Small intestine (tissue), 7 donors: ENCODE measurements around the gene RFLNA. TPM values are rescaled to one million over a fixed set of nuclear protein-coding genes. Genes with fewer than 3 reads are reported as not detected.
"Not testable (repeated sequence)": the region's sequence is repeated elsewhere in the genome, so short reads cannot be mapped to it uniquely, and the experiment has no call there.

Experiments used
- DNase-seq, 2 donors: peaks; one replicate each; pipeline versions ENCODE4 v3.0.0 to v3.0.0-alpha.2; 2013
- FAIRE-seq: peaks from 2 replicates; lab custom pipeline; 2012; peaks lifted over from hg19 to GRCh38; lab: Jason Lieb, UNC
- H3K27ac ChIP-seq, 3 donors: one replicate each; pipeline ENCODE4 v1.5.1; 2013; ENCODE audit warnings: low read length in 2 of 3, mild to moderate bottlenecking in 2 of 3, control low read depth in 1 of 3, inconsistent platforms in 1 of 3, low read depth in 1 of 3, moderate library complexity in 1 of 3
- H3K27me3 ChIP-seq, 3 donors: one replicate each; pipeline ENCODE4 v1.6.1; 2013; ENCODE audit warnings: low read length in 3 of 3, inconsistent platforms in 1 of 3; ENCODE audit not compliant: control insufficient read depth in 3 of 3, insufficient read depth in 3 of 3
- H3K36me3 ChIP-seq, 3 donors: one replicate each; pipeline ENCODE4 v1.6.1; 2013; ENCODE audit warnings: low read length in 3 of 3, inconsistent platforms in 1 of 3, low read depth in 1 of 3, mild to moderate bottlenecking in 1 of 3, moderate library complexity in 1 of 3; ENCODE audit not compliant: control insufficient read depth in 3 of 3, insufficient read depth in 2 of 3
- H3K4me1 ChIP-seq, 3 donors: one replicate each; pipeline ENCODE4 v1.6.1; 2013; ENCODE audit warnings: low read length in 2 of 3, inconsistent platforms in 1 of 3, low read depth in 1 of 3, mild to moderate bottlenecking in 1 of 3, moderate library complexity in 1 of 3; ENCODE audit not compliant: control insufficient read depth in 3 of 3, insufficient read depth in 2 of 3
- H3K4me3 ChIP-seq, 3 donors: one replicate each; pipeline ENCODE4 v1.5.1; 2013; ENCODE audit warnings: low read length in 3 of 3, control low read depth in 1 of 3, inconsistent platforms in 1 of 3, low read depth in 1 of 3, mild to moderate bottlenecking in 1 of 3, moderate library complexity in 1 of 3
- H3K9me3 ChIP-seq, 2 donors: one replicate each; pipeline ENCODE4 v1.6.1; 2013; ENCODE audit warnings: low read depth in 1 of 2, low read length in 1 of 2; ENCODE audit not compliant: control insufficient read depth in 2 of 2, insufficient read depth in 1 of 2
- WGBS, 3 donors: extraction: QIAGEN DNeasy Blood & Tissue Kit; methylation state at CpG; one replicate each; pipeline ENCODE4 v1.1.7; 2013; 5-methylcytosine and 5-hydroxymethylcytosine counted together
- polyA plus RNA-seq, 4 donors: library from polyadenylated mRNA; stranded (reverse) in 3 of 4; unstranded in 1 of 4; fragments of 200-250 nt in 3 of 4; fragments of 120-200 nt in 1 of 4; gene quantifications; one replicate each; pipeline versions ENCODE4 v1.2.1 to v1.2.3, GENCODE V29; 2013
- donor health status: healthy with polysubstance abuse.
- donor health status: control.
- donor health status: control.
- donor health status: Bipolar disorder and iron deficiency.
- donor health status: healthy.

Gene RFLNA
- polyA plus RNA-seq, 4 donors, result 15.9 to 92.7 (median 28.3) TPM

DNA sequence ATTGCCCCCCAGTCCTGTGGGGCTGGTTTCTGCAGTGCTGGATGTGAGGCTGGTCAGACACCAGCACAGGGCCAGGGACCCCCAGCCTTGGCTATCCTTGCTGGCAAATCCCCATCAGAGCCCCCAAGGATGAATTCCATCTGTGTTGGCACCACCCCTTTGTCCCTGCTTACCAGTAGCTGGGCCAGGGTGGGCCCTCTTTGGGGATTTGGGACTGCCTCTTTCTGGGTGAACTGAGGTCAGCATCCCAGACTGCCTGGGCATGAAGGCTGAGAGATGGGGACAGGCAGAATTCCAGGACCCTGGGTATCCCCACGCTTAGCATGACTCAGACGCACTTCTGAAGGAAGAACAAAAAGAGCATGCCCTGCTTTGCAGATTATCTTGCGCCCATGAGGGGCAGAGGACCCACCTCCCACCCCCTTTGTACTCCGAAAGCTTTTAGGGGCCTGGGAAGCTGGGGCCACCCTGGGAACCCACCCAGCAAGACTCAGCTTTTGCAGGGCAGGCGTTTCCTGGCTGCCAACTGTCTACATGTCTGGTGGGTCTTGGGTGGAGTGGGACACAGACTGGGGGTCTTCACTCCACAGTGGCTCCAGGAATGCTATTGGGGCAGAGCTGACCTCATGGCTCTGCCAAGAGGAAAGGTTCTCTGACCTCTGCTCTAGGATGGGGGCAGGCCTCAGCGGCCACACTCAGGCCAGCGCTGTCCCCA is 26.8 kb downstream of the RFLNA start:
- FAIRE-seq (no peak), DNase-seq (no peak)
- H3K4me1 ChIP-seq, result peaks cover 0 to 3% (median 0%) of the 10 kb centered on the region in 3 donors
- 76 to 87% (median 83%) methylated on average over 7 of the region's 7 CpGs for WGBS, 3 donors
- H3K36me3 ChIP-seq, result peaks cover 16 to 46% (median 18%) of the 10 kb centered on the region in 3 donors
- H3K27ac ChIP-seq, result no peak overlapping the region
- peaks cover 0 to 17% of the 10 kb centered on the region in 2 donors for H3K9me3 ChIP-seq
- no peak overlapping the region for H3K4me3 ChIP-seq
- no peaks in the 10 kb centered on the region for H3K27me3 ChIP-seq

DNA sequence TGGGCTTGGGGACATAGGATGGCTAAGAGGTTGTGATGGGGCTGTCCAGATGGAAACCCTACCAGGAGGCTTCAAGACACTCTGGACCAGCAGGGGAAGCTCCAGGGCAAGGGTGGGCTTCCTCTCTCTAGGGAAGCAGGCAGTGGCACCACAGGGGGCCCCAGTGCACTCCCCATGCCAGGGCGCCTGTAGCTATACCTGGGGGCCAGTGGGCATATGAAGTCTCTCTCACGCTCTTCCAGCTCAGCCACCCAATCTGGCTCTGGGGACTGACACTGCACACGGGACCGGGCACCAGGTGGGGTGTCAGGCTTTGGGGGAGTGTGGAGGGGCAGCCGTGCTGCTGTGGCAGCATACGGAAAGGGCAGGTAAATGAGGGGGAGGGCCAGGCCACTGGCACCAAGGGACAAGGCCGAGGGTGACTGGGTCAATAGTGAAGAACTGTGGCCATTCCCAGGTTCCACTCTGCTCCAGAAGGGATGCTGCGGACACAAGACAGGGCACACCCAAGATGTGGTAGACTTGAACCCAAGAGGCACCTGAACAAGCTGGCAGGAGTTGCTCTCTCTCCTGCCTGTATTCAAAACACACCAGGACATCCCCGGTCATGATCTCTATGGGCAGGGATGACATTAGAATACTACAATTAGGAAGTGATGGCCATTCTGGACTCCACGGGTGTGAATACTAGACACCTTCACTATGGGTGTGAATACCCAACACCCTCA is 27.5 kb downstream of the RFLNA start:
- Histone ChIP-seq H3K4me3 (no peak overlapping the region), H3K9me3 (peaks cover 0 to 17% of the 10 kb centered on the region in 2 donors), H3K27me3 (no peaks in the 10 kb centered on the region), H3K27ac (no peak overlapping the region), H3K36me3 (peaks cover 16 to 45% (median 18%) of the 10 kb centered on the region in 3 donors), H3K4me1 (peaks cover 0 to 3% (median 0%) of the 10 kb centered on the region in 3 donors)
- FAIRE-seq (no peak), DNase-seq (no peak)
- WGBS, 3 donors, result 81 to 82% (median 82%) methylated on average over 10 of the region's 10 CpGs

DNA sequence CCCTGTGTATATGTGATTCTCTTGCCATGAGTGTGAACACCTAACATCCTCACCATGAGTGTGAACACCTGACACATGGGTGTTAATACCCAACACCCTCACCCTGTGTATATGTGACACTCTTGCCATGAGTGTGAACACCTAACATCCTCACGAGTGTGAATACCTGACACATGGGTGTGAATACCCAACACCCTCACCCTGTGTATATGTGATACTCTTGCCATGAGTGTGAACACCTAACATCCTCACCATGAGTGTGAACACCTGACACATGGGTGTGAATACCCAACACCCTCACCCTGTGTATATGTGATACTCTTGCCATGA is 28.1 kb downstream of the RFLNA start:
- H3K4me1 ChIP-seq, H3K4me3 ChIP-seq, H3K27me3 ChIP-seq, DNase-seq, H3K27ac ChIP-seq, FAIRE-seq: not testable (repeated sequence)
- WGBS, 3 donors, result 92 to 100% (median 96%) methylated on average over 1 of the region's 1 CpG
- Histone ChIP-seq H3K9me3 (peaks cover 0 to 17% of the 10 kb centered on the region in 2 donors), H3K36me3 (peaks cover 16 to 45% (median 18%) of the 10 kb centered on the region in 3 donors)

DNA sequence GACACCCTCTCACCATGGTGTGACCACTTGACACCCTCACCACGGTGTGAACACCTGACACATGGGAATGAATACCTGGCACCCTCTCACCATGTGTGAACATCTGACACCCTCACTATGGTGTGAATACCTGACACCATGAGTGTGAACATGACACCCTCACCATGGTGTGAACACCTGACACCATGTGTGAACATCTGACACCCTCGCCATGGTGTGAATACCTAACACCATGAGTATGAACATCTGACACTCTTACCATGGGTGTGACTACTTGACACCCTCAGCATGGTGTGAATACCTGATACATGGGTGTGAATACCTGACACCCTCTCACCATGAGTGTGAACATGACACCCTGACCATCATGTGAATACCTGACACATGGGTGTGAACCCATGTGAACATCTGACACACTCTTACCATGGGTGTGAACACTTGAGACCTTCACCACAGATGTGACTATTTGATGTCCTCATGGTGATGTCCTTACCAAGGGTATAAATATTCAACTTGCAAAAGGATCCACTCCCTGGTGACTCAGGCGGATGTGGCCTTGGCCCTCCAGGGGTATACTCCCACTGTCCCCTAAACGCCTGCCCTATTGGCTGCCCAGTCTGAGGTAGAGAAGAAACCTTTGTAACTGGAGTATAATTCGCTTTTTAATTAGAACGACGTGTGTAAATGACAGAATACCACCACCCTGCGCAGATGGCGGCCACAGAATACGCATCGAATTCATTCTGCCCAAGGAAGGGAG is 29.1 kb downstream of the RFLNA start:
- DNase-seq (no peak), FAIRE-seq (no peak)
- Histone ChIP-seq H3K9me3 (peaks cover 0 to 17% of the 10 kb centered on the region in 2 donors), H3K27me3 (no peaks in the 10 kb centered on the region), H3K36me3 (peaks cover 16 to 55% (median 18%) of the 10 kb centered on the region in 3 donors), H3K4me3 (no peak overlapping the region), H3K27ac (no peak overlapping the region), H3K4me1 (no peaks in the 10 kb centered on the region)
- WGBS, 3 donors, result 94 to 98% (median 97%) methylated on average over 11 of the region's 11 CpGs

DNA sequence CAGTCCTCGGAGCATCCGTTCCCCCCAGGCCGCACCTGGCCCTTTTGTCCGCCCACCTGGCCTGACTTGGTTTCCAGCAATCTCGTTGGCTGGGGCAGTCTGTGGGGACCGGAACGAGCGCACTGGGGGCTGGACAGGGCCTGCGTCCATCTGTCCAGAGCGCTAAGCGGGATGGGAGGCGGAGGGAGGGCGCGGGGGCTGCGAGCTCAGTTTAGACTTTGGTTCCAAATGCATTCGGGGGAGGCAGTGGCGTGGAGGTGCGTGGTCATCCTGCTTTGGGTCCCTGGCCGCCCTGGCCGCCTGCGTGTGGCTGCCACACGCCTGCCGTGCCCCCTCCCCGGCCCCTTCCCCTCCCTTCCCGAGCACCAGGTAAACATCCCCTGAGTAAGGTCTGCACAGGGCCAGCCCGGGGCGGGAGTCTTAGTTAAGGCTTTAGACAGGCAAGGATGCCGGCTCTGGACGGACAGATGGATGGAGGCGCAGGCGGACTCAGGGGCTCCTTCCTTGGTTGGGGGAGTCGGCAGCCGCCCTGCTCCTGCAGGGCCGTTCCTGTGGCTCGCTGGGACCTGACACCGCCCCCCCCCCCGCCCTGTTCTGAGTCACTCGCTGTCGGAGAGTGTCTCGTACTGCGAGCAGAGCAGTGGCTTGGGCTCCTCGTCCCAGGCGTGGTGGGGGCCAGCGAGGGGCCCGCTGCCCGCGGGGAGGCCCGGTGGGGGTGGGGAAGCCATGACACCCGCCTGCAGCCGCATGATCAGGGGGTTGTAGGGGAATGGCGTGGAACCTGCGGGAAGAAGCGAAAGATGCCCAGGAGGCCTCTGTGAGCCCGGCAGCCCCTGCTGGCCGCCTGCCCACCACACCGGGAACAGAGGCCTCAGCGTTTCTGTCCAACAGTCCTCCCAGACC is 30.2 kb downstream of the RFLNA start:
- FAIRE-seq, result no peak
- Histone ChIP-seq H3K27ac (no peak overlapping the region), H3K4me1 (no peaks in the 10 kb centered on the region), H3K36me3 (peaks cover 16 to 65% (median 21%) of the 10 kb centered on the region in 3 donors), H3K9me3 (peaks cover 0 to 17% of the 10 kb centered on the region in 2 donors), H3K27me3 (no peaks in the 10 kb centered on the region), H3K4me3 (no peak overlapping the region)
- WGBS, 3 donors, result 96% methylated on average over 48 to 57 of the region's 57 CpGs
- no peak for DNase-seq

DNA sequence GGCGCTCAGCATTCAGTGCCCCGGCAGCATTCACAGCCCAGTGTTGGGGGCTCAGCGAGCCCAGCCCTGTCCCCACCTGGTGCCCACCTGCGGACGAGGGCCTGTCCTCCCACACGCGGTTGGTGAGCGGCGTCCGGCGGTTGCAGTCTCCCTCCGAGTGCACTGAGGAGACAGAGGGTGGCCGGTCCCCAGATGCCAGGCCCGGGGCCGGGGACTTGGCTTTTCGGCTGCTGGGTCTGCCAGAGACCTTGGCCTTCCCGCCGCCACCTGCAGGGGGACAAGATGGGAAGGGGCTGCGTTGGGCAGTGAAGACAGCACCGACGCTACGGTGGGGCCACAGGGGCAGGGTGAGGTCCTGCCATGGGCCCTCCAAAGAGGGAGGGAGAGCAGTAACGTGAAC is 31.2 kb downstream of the RFLNA start:
- FAIRE-seq, result no peak
- no peaks in the 10 kb centered on the region for H3K27me3 ChIP-seq

DNA sequence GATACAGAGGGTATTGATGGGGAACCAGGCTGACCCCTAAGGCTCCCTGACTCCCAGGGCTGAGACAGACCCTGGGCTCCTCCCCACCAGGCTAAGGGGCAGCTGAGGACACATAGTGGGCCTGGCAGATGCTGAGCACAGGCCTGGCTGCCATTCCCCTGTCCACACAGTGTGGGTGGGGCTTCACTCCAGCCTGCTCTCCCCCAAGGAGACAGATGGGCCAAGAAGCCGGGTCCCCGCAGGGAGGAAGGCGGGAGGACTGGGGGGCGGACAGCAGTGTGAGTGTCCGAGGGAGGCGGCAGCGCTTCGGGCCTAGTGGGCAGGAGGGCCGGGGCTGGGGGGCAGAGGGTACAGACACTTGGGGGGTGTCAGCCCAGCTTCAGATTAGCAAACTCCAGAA is 32.0 kb downstream of the RFLNA start:
- Histone ChIP-seq H3K4me3 (no peak overlapping the region), H3K36me3 (peaks cover 21 to 81% (median 26%) of the 10 kb centered on the region in 3 donors), H3K4me1 (no peaks in the 10 kb centered on the region), H3K9me3 (peaks cover 0 to 17% of the 10 kb centered on the region in 2 donors), H3K27me3 (no peaks in the 10 kb centered on the region), H3K27ac (no peak overlapping the region)
- DNase-seq (no peak), FAIRE-seq (no peak)
- 81 to 97% (median 96%) methylated on average over 8 to 9 of the region's 9 CpGs for WGBS, 3 donors

More for the DNA sequence above, 31.2 kb downstream of the RFLNA start:
- 91 to 97% (median 94%) methylated on average over 21 to 23 of the region's 23 CpGs for WGBS, 3 donors
- no peak for DNase-seq
- Histone ChIP-seq H3K9me3 (peaks cover 0 to 17% of the 10 kb centered on the region in 2 donors), H3K4me3 (no peak overlapping the region), H3K27ac (no peak overlapping the region), H3K36me3 (peaks cover 21 to 75% (median 22%) of the 10 kb centered on the region in 3 donors), H3K4me1 (no peaks in the 10 kb centered on the region)
